Urothelium cell line (cell line): ENCODE data around the gene CNR2.
"Not testable (repeated sequence)": the region's sequence is repeated elsewhere in the genome, so short reads cannot be mapped to it uniquely, and the experiment has no call there.

ENCODE experiments used
- DNase-seq: peaks from one replicate; pipeline ENCODE4 v3.0.0; 2011; ENCODE audit warnings: low spot score, mixed read lengths
- FAIRE-seq: peaks from 2 replicates; lab custom pipeline; 2011; peaks lifted over from hg19 to GRCh38; lab: Jason Lieb, UNC

The CNR2 gene

DNA sequence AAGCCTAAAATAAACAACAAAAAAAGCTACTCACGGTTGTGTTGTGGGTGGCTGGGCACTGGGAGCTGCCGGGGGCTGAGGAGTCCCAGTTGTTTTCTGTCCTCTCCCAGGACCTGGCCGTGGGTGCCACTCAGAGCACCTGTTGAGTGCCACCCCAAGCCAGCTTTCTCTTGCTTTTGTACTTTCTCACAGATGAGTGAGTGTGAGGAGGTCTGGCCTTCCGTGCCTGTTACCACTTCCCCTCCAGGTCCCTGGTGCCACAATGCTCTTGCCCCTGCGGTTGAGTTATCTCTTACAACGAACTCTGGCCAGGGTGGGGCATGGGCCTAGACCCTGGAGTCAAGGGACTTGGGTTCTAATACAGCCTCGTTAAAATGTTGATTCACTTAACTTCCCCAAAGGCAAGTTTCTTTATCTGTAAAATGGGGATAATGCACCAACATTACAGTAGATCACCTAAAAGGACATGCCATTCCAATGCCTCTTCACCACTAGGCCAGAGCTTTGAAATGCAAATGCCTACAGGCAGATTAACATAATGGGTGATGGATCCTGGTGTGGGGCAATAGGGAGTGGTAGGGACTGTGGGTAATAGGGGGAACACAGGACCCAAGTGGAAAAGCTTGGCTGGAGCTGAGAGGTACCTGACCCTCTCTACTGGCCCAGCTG, at the start of gene CNR2:
Gene CNR2 (minus strand): TSS at position 151 of the 669 bp plus-strand sequence. CDS start 37,745 bp downstream, outside the sequence.
- DNase-seq (no peak), FAIRE-seq (no peak)

DNA sequence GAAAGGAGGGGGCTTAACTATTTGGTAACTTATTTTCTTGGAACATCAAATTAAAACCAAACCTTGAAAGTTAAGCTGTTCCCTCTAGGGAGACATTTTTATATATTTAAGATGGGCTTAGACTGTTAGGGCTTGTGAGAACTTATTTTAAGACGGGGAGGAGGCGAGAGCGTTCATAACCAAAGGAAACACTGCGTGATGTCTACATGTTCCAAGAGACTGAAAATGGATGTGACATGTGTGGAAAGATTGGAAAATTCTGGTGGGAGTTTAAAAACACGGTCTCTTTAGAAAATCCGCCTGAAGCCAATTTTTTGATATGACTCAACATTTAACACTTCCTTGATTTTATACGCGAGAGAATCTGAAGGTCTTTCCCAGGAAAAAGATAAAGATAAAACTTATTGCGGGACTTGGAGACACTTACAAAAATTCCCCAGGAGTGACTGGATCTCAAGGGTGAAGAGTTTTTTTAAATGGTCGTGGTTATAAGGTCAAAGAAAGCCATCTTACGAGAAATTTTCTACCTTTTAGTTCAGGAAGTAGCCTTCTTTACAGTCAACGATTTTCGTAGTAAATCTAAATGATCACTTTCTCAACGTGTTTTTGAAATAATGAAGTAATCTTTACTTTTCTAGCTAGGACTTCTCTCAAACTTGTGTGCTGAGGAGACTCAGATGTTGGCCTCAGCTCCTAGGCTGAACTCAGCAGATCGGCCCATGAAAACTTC, 47.3 kb upstream of the CNR2 start:
- no peak for FAIRE-seq

GRCh38 chr1:23959461-23960290, 46.5 kb upstream of the CNR2 start, which contains the start of gene PNRC2:
TSS of gene PNRC2 (plus strand) at chr1:23959828. CDS start at chr1:23961458, 1,630 bp downstream.
- FAIRE-seq (peak; percentile 91), DNase-seq (peak; percentile 98)

More for the DNA sequence above, 47.3 kb upstream of the CNR2 start:
- DNase-seq: no peak

DNA sequence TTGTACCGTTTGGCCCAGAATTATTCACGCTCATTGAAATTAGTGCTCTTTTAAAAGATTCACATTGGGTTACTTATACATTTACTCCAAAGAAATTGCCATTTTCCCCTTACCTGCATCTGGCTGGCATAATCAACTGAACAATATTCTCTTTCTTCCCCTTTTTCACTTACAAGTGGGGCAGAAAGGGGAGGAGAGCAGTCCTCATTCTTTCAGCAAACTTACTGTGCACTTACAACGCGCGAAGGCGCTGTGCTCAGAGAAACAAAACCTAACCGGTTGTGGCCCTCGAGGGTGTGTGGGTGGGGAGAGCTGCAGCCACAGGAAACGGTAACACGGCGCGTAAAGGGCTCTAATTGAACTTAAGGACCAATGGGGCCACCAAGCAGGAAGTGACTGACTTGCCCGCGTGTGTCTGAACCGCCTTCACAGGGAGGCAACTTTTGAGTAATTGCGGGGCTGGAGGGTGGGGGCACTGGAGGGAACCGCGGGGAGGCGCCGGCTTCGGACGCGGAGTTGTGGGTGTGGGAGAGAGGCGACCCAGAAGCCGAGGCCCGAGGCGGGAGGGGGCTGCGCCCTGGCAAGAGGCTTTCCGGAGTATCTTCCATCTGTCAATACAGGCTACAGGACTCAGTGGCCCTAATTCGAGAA, 45.8 kb upstream of the CNR2 start:
- DNase-seq: peak; percentile 88
- peak; percentile 13 for FAIRE-seq

DNA sequence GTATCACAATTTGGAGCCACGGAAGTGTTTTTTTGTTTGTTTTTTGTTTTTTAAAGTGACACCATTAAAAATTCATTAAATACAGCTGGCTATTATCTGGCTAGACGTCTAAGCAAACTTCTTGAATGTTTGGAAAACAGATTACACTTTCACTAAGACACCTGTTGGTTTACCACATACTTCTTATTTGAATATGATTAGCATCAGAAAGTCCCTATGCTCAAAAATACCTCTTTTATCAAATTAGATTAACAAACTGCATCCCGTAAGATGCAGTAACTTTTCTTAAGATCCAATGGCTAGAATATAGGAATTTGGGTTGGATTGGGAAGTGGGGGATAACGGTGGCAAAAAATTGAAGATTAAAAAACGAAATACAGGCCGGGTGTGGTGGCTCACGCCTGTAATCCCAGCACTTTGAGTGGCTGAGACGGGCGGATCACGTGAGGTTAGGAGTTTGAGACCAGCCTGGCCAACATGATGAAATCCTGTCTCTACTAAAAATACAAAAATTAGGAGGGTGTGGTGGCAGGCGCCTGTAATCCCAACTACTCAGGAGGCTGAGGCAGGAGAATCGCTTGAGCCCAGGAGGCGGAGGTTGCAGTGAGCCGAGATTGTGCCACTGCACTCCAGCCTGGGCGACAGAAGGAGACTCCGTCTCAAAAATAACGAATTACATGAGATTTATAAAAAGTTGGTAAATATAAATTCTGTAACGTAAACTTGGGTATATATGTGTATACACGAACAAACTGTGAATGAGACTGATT, 45.1 kb upstream of the CNR2 start:
- FAIRE-seq, DNase-seq: not testable (repeated sequence)

GRCh38 chr1:23957096-23957495, 43.9 kb upstream of the CNR2 start:
- FAIRE-seq (no peak), DNase-seq (no peak)

DNA sequence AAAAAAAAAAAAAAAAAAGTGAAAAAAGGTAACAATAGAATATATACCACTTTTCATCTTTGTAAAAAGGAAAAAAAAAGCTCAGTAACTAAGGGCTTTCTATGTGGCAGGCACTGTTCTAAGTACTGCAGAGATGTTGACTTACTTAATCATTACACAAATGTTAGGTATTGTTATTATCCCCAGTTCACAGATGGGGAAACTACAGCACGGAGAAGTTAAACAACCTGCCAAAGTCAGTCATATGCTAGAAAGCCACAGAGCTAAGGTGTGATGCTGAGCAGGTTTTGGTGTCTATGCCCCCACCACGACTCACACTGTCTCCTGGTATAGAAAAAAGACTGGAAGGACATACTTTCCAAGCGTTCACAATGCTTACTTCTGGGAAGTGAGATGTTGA, 39.9 kb upstream of the CNR2 start:
- FAIRE-seq: no peak
- DNase-seq: no peak

GRCh38 chr1:23947366-23947765, 34.2 kb upstream of the CNR2 start:
- FAIRE-seq: no peak
- no peak for DNase-seq

DNA sequence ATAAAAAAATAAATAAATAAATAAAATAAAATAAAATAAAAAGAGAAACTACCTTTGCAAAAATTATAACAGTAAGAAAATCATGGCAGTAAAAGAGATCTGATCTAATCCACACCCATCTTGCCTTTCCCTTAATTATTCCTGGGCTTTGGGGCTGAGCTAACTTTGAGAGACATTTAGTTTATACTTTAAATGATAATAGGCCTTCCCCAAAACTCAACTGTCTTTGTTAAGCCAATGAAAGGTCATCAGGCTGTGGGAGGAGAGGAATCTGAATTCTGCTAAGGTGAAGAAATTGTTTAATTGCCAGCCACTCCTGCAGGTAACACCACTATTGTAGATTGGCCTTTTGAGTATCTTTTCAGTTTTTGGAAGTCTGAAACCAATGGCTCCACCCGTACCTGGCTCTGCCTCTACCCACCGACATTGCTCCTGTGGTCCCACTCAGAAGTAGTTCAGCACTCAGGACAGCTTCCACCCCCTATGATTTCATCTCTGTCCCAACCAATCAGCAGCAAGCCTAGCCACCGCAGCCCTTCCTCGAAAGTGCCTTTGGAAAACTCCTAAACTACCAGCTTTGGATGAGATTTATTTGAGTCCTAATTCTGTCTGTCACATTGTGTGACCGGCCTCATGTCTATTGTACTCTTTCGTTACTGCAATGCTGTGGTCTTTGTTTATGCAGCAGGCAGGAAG, 23.5 kb upstream of the CNR2 start:
- no peak for DNase-seq
- no peak for FAIRE-seq

DNA sequence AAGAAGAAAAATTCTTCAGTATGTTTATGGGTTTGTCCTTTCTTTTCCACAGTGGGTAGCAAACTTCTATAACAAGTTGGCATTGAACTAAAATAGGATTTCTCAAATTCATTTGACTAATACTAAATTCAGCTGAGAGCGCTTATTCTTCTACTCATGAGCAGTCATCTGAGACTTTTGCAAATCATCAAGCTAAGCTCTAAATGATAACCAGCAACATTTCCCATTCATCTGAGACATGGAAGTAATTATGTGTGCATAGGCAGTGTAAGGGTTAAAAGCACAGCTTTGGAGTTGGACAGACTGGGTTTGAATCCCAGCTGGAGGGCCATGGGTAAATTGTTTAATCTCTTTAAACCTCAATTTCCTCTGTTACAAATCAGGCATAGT, 18.3 kb upstream of the CNR2 start:
- FAIRE-seq (no peak), DNase-seq (no peak)

DNA sequence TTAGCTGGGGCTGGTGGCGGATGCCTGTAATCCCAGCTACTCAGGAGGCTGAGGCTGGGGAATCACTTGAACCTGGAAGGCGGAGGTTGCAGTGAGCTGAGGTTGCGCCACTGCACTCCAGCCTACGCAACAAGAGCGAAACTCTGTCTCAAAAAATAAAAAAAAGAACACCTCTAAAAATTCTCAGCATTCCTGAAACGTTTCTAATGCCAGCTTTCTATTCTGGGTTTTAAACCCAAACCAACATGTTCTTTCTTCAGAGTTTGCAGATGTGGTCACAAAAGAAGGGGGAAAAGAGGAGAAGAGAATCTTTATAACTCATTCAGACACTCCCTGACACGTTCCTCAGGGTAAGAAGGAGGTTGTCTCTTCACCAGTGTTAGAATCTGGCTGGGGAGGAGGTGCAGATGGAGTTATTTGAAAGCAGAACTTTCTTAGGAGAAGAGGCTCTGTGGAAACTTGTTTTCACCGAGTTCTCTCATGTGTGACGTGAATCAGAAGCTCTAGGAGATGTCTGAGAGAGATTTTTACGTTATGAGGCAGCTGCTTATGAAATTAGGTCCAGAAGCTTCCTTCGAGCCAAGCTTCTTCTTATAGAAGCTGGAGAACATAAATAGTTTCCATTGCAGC, 17.8 kb upstream of the CNR2 start:
- no peak for FAIRE-seq
- DNase-seq: no peak

GRCh38 chr1:23930270-23930669, 17.1 kb upstream of the CNR2 start:
- FAIRE-seq: no peak
- DNase-seq: no peak

DNA sequence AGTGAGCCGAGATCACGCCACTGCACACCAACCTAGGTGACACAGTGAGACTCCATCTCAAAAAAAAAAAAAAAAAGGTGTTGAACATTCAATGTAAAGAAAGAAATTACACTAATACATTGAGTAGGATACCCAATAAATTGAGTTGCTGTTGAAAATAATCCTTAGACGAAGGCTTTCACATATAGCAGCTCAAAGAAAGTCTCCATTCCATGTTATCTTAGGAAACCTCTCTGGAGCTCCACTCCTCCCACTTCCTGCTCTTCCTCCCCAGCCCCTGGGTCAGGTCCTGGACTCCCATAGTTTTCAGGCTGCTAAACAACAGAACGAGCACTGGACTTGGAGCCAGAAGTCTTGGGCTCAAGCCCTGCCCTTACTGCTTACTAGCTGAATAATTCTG, 15.6 kb upstream of the CNR2 start:
- DNase-seq (no peak), FAIRE-seq (no peak)

- DNase-seq: no peak
- no peak for FAIRE-seq
Measured at GRCh38 chr1:23927097-23927496, 13.9 kb upstream of the CNR2 start.

DNA sequence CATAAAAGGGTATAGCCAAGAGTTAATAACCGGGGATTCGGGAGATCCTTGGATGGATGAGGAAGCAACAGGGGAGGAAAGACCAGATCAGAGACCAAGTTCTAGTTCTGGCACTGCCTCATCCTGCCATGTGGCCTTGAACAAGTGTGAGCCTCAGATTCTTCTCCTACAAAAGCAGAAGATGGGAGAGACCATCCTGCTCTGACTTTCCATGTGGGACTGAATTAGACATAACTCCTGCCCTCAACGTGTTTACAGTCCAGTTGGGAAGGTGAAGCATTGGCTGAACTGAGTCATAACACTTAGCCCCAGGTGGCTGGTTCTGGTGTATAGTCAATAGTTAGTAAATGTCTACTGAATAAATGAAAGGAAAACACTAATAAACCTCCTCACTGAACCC, 12.1 kb upstream of the CNR2 start:
- no peak for FAIRE-seq

DNA sequence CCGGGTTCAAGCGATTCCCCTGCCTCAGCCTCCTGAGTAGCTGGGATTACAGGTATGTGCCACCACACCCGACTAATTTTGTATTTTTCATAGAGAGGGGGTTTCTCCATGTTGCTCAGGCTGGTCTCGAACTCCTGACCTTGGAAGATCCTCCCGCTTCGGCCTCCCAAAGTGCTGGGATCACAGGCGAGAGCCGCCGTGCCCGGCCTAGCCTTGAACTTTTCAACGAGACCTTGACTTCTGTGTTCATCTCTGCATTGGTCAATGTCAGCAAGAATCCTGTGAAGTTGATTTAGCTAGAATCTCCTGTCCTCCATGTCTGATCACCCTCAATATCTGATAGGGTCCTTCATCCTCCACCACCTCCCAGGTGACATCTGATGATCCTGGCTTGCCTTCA, 11.4 kb upstream of the CNR2 start:
- FAIRE-seq (no peak), DNase-seq (no peak)

More for the DNA sequence above, 12.1 kb upstream of the CNR2 start:
- no peak for DNase-seq

DNA sequence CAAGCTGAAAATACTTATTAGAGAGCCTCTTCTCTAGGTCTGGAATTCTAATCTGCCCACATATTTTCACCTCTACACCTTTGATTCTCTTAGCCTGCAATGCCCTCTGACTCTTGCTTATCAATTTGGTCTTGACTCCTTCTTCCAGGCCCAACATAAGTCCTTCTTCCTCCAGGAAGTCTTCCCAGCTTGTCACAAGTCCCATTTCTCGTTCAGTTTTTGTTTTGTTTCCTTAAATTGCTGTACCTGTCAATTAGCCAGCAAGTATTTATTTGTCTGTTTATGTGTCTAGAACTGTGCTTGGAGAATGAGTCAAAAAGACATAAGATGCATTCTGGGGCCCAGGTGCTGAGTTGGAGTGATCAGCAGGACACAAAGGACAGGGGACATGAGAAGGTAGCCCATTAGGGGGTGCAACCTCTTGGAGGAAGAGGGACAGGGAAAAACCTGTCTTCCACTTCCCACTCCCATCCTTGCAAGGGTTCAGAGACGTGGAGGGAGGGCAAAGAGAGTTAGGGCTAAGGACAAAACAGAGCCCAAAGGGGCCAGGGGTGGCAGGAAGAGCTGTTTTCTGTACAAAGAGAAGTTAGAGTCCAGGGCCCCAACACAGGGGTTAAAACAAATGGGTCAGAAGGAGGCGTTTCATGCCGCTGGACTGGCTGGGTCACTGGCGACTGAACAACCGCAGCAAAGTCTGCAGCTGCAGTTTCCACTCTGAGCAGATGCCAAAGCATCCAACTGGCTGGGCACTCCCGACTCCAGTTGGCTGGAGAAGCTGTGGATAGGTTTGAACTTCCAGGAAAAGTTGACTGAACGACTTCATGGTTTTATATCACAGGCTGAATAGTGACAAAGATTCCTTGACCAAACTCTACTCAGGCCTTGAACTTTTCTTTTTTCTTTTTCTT, 10.7 kb upstream of the CNR2 start:
- FAIRE-seq: no peak
- DNase-seq: no peak

DNA sequence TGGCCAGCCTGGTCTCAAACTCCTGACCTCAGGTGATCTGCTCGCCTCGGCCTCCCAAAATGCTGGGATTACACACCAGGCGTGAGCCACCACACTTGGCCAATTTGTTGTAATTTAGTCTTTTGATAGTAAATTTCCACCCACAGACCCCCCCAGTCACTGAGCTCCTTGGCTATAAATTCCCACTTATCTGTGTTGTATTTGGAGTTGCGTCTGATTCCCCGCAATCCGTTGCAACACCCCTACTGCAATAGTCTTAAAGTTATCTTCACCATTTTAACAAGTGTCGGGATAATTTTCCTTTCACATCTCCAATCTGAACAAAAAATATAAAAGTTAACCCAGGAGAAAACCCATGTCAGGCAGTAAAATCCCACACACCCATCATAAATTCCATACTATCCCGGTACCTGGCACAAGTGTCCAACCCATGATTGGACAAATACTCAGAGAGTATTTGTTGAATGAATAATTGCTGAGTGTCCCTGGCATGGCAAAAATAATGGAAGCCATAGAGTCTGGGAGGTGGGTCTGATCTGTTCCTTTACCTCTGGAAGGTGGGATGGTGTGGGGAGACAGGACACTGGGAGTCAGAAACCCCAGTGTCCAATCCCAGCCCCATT, 9.3 kb upstream of the CNR2 start:
- DNase-seq (no peak), FAIRE-seq (no peak)
